Measurements from ENCODE around the gene DDA1.

The DDA1 gene

DNA sequence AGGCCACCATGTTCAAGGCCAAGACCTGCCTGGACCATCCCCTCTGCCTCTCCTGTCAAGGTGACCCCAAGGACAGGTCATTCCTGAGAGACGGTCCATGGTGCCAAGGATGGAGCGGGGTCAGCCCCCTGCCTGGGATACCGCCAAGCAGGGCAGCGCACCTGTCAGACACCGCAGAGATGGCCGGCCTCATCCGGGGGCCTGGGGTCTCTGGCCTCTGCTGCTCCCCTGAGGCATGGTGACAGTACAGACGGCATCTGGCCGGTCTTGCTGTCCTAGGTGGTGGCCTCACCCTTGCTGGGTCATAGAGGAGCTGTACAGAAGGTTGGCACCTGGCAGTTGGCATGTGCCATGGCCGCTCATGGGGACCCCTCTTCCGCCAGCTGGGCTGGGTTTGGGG, 11.1 kb downstream of the DDA1 start:
- no peak for TF ChIP-seq POLR2AphosphoS5 (IDR thresholded peaks at IDR 0.05; ENCODE audit: low read depth)
- TF ChIP-seq GABPA (IDR thresholded peaks at IDR 0.05; ENCODE audit: low read depth): no peak
- TF ChIP-seq CTCF (IDR thresholded peaks at IDR 0.05; ENCODE audit: insufficient read depth, low read length): no peak
- no peak for TF ChIP-seq SPI1 (IDR thresholded peaks at IDR 0.05; ENCODE audit: borderline replicate concordance, low read depth)
- no peak for TF ChIP-seq REST (IDR thresholded peaks at IDR 0.05; ENCODE audit: insufficient replicate concordance, low read depth)
- no peaks in the 10 kb centered on the region for H3K27me3 ChIP-seq (ENCODE audit: insufficient read depth, poor library complexity, severe bottlenecking)
- DNase-seq (ENCODE audit: low read depth in 1 of 2, low spot score in 1 of 2): no peak

GRCh38 chr19:17321655-17322489, 12.5 kb downstream of the DDA1 start:
- Histone ChIP-seq H3K27me3 (ENCODE audit: insufficient read depth, poor library complexity, severe bottlenecking) (no peaks in the 10 kb centered on the region), H3K27ac (replicated peaks) (no peak overlapping the region), H3K4me3 (replicated peaks; ENCODE audit: insufficient read depth, low read length) (no peak overlapping the region)
- DNase-seq (ENCODE audit: low read depth in 1 of 2, low spot score in 1 of 2): no peak
- TF ChIP-seq SPI1 (IDR thresholded peaks at IDR 0.05; ENCODE audit: borderline replicate concordance, low read depth) (no peak), CTCF (IDR thresholded peaks at IDR 0.05; ENCODE audit: insufficient read depth, low read length) (no peak), POLR2AphosphoS5 (IDR thresholded peaks at IDR 0.05; ENCODE audit: low read depth) (no peak), GABPA (IDR thresholded peaks at IDR 0.05; ENCODE audit: low read depth) (no peak), REST (IDR thresholded peaks at IDR 0.05; ENCODE audit: insufficient replicate concordance, low read depth) (no peak)

More for the DNA sequence above, 11.1 kb downstream of the DDA1 start:
- no peak overlapping the region for H3K4me3 ChIP-seq (replicated peaks; ENCODE audit: insufficient read depth, low read length)
- H3K27ac ChIP-seq (replicated peaks): no peak overlapping the region

DNA sequence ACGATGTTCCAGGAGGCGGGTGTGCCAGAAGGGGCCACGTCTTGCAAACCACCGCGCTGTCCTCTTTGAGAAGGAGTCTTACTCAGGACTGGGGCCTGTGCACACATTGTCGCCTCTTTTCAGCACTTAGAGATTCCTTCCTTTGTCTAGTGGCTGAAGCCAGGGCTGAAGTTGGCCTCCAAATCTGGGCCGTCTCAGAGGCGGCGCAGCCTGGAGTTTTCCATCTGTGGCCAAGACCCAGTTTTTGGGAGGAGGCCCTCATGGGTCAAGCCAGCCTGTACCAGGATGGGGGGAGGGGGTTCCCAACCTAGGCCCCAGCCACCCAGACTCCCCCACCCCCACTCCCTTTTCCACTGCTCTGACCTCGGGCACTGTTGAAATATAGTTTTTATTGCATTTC, 13.5 kb downstream of the DDA1 start:
- DNase-seq (ENCODE audit: low read depth in 1 of 2, low spot score in 1 of 2): no peak
- TF ChIP-seq POLR2AphosphoS5 (IDR thresholded peaks at IDR 0.05; ENCODE audit: low read depth) (no peak), CTCF (IDR thresholded peaks at IDR 0.05; ENCODE audit: insufficient read depth, low read length) (no peak), REST (IDR thresholded peaks at IDR 0.05; ENCODE audit: insufficient replicate concordance, low read depth) (no peak), SPI1 (IDR thresholded peaks at IDR 0.05; ENCODE audit: borderline replicate concordance, low read depth) (no peak)
- Histone ChIP-seq H3K4me3 (replicated peaks; ENCODE audit: insufficient read depth, low read length) (no peak overlapping the region), H3K27me3 (ENCODE audit: insufficient read depth, poor library complexity, severe bottlenecking) (no peaks in the 10 kb centered on the region), H3K27ac (replicated peaks) (no peak overlapping the region)

Data from HL-60 (cell line).